AG04449 (cell line): ENCODE results near the gene RAB6B.

Experiments
- CTCF ChIA-PET: fragments of 350-600 bp; formaldehyde crosslinking; extraction: SDS; loops from one replicate; lab custom pipeline; 2021; ENCODE audit warnings: antibody characterized with exemption; lab: Yijun Ruan, JAX
- POLR2A ChIA-PET: fragments of 400-600, 350-600 bp; formaldehyde crosslinking; extraction: SDS; loops from one replicate; lab custom pipeline; 2020; ENCODE audit warnings: antibody characterized with exemption, inconsistent platforms; lab: Yijun Ruan, JAX
- DNase-seq: peaks from one replicate; pipeline ENCODE4 v3.0.0-alpha.2; 2010; ENCODE audit warnings: low read depth, low spot score
- H3K4me3 ChIP-seq: 2 replicates; pipeline ENCODE4 v1.5.1; 2011; ENCODE audit warnings: low read depth, mild to moderate bottlenecking, control low read depth, low read length
- CTCF ChIP-seq: IDR thresholded peaks from one replicate; pipeline ENCODE4 v1.5.1; 2011; ENCODE audit warnings: mild to moderate bottlenecking, moderate library complexity, low read length, control low read depth, inconsistent platforms; ENCODE audit not compliant: insufficient read depth; ENCODE audit errors: missing control alignments

RAB6B gene

GRCh38 chr3:133855002-133855370 lies 40.7 kb downstream of the RAB6B start:
- TF ChIP-seq CTCF, result no peak
- CTCF ChIA-PET, result interaction anchor here (2.3 kb wide), 1 partner anchor 9 kb away, joined by 6 read pairs; no protein-coding TSS in a partner anchor
- H3K4me3 ChIP-seq, result no peak overlapping the region
- DNase-seq, result no peak
- POLR2A ChIA-PET, result no interaction called here

- TF ChIP-seq CTCF, result no peak
- no peak overlapping the region for H3K4me3 ChIP-seq
- ChIA-PET POLR2A (no interaction called here), CTCF (interaction anchor here (0.8 to 2.3 kb wide), 2 partner anchors 10 to 36 kb away, joined by 3 to 6 read pairs; no protein-coding TSS in a partner anchor)
- DNase-seq, result no peak
These were observed 41.2 kb downstream of the RAB6B start for GRCh38 chr3:133854264-133855001.

GRCh38 chr3:133853925-133854227 lies 41.8 kb downstream of the RAB6B start:
- no peak for TF ChIP-seq CTCF
- H3K4me3 ChIP-seq, result no peak overlapping the region
- CTCF ChIA-PET, result interaction anchor here (0.8 kb wide), 1 partner anchor 35 kb away, joined by 3 read pairs; no protein-coding TSS in a partner anchor
- POLR2A ChIA-PET, result no interaction called here
- DNase-seq, result no peak

- CTCF ChIA-PET, result interaction anchor here (0.8 kb wide), 1 partner anchor 35 kb away, joined by 3 read pairs; no protein-coding TSS in a partner anchor
- POLR2A ChIA-PET, result no interaction called here
These were observed 42.4 kb downstream of the RAB6B start for GRCh38 chr3:133853063-133853924.

GRCh38 chr3:133851931-133852330 lies 43.8 kb downstream of the RAB6B start:
- no peak for DNase-seq
- no peak overlapping the region for H3K4me3 ChIP-seq
- POLR2A ChIA-PET, result no interaction called here
- CTCF ChIA-PET, result no interaction called here
- no peak for TF ChIP-seq CTCF

More at GRCh38 chr3:133853063-133853924, 42.4 kb downstream of the RAB6B start:
- no peak overlapping the region for H3K4me3 ChIP-seq
- DNase-seq, result no peak
- TF ChIP-seq CTCF, result no peak
